ENCODE results near the gene SLC39A8. TPM values are rescaled to one million over a fixed set of nuclear protein-coding genes. Genes with fewer than 3 reads are reported as not detected.

The SLC39A8 gene
- total and polyA plus RNA-seq, 4 donors = 179 to 314 (median 235) TPM

DNA sequence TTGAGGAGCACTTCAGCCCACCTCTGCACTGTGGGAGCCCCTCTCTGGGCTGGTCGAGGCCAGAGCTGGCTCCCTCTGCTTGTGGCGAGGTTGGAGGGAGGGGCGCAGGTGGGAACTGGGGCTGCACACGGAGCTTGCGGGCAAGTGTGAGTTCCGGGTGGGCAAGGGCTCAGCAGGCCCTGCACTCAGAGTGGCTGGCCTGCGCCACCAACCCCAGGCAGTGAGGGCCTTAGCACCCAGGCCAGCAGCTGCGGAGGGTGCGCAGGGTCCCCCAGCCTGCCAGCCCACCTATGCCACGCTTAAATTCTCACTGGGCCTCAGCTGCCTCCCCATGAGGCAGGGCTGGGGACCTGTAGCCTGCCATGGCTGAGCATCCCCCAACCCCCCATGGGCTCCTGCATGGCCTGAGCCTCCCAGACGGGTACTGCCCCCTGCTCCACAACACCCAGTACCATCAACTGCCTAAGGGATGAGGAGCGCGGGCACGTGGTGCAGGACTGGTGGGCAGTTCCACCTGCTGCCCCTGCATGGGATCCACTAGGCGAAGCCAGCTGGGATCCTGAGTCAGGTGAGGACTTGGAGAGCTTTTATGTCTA lies 110.9 kb downstream of the SLC39A8 start:
- TF ChIP-seq, protein P1, sequence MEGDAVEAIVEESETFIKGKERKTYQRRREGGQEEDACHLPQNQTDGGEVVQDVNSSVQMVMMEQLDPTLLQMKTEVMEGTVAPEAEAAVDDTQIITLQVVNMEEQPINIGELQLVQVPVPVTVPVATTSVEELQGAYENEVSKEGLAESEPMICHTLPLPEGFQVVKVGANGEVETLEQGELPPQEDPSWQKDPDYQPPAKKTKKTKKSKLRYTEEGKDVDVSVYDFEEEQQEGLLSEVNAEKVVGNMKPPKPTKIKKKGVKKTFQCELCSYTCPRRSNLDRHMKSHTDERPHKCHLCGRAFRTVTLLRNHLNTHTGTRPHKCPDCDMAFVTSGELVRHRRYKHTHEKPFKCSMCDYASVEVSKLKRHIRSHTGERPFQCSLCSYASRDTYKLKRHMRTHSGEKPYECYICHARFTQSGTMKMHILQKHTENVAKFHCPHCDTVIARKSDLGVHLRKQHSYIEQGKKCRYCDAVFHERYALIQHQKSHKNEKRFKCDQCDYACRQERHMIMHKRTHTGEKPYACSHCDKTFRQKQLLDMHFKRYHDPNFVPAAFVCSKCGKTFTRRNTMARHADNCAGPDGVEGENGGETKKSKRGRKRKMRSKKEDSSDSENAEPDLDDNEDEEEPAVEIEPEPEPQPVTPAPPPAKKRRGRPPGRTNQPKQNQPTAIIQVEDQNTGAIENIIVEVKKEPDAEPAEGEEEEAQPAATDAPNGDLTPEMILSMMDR (IDR thresholded peaks at IDR 0.05; ENCODE audit: control extremely low read depth, extremely low read depth) = no peak
- Histone ChIP-seq H3K4me1 (ENCODE audit: control insufficient read depth in 5 of 5, insufficient read depth in 5 of 5, low read length in 5 of 5) (no peaks in the 10 kb centered on the region), H3K36me3 (ENCODE audit: control insufficient read depth in 4 of 4, insufficient read depth in 4 of 4, low read length in 4 of 4) (no peaks in the 10 kb centered on the region), H3K9ac (ENCODE audit: insufficient read depth in 1 of 2, low read length in 2 of 2) (no peak overlapping the region), H3K27ac (ENCODE audit: low read depth in 1 of 2, low read length in 1 of 2) (no peak overlapping the region), H3K27me3 (ENCODE audit: control insufficient read depth in 3 of 3, insufficient read depth in 3 of 3, low read length in 2 of 3) (no peaks in the 10 kb centered on the region), H3K4me3 (no peak overlapping the region), H3K9me3 (ENCODE audit: control insufficient read depth in 4 of 4, insufficient read depth in 3 of 4, low read length in 3 of 4) (peaks cover 0 to 4% (median 0%) of the 10 kb centered on the region in 4 donors)
- no peak for DNase-seq
- 93 to 97% methylated on average over 14 to 15 of the region's 15 CpGs for WGBS, 2 donors
- no peak for ATAC-seq (ENCODE audit: insufficient read depth, low FRiP score)

DNA sequence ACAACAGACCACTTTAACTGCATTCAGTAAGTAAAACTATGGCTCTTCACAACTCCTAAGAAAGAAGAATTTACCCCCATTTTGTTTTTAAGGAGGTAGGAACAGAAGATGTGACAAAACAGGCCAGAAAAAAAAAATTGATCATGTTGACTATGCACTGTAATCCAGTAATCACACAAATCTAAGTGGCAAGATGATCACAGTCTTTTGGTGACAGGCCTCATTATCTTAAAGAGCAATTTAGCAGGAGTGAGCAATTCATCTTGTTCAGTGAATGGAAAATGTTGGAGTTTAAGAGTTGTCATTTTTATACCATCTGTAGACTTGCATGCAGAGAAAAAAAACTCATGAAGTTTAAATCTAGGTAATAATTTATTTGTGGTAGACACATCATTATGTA lies 115.1 kb downstream of the SLC39A8 start:
- TF ChIP-seq, protein P1 (IDR thresholded peaks at IDR 0.05; ENCODE audit: control extremely low read depth, extremely low read depth) = no peak
- Histone ChIP-seq H3K4me1 (ENCODE audit: control insufficient read depth in 5 of 5, insufficient read depth in 5 of 5, low read length in 5 of 5) (no peaks in the 10 kb centered on the region), H3K27me3 (ENCODE audit: control insufficient read depth in 3 of 3, insufficient read depth in 3 of 3, low read length in 2 of 3) (no peaks in the 10 kb centered on the region), H3K27ac (ENCODE audit: low read depth in 1 of 2, low read length in 1 of 2) (no peak overlapping the region), H3K9me3 (ENCODE audit: control insufficient read depth in 4 of 4, insufficient read depth in 3 of 4, low read length in 3 of 4) (peaks cover 0 to 4% (median 0%) of the 10 kb centered on the region in 4 donors), H3K36me3 (ENCODE audit: control insufficient read depth in 4 of 4, insufficient read depth in 4 of 4, low read length in 4 of 4) (no peaks in the 10 kb centered on the region), H3K9ac (ENCODE audit: insufficient read depth in 1 of 2, low read length in 2 of 2) (no peak overlapping the region), H3K4me3 (no peak overlapping the region)
- no peak for ATAC-seq (ENCODE audit: insufficient read depth, low FRiP score)
- no peak for DNase-seq

GRCh38 chr4:102227388-102227787 lies 117.9 kb downstream of the SLC39A8 start:
- Histone ChIP-seq H3K27ac (ENCODE audit: low read depth in 1 of 2, low read length in 1 of 2) (no peak overlapping the region), H3K9ac (ENCODE audit: insufficient read depth in 1 of 2, low read length in 2 of 2) (no peak overlapping the region), H3K36me3 (ENCODE audit: control insufficient read depth in 4 of 4, insufficient read depth in 4 of 4, low read length in 4 of 4) (no peaks in the 10 kb centered on the region), H3K9me3 (ENCODE audit: control insufficient read depth in 4 of 4, insufficient read depth in 3 of 4, low read length in 3 of 4) (no peaks in the 10 kb centered on the region), H3K4me1 (ENCODE audit: control insufficient read depth in 5 of 5, insufficient read depth in 5 of 5, low read length in 5 of 5) (no peaks in the 10 kb centered on the region), H3K27me3 (ENCODE audit: control insufficient read depth in 3 of 3, insufficient read depth in 3 of 3, low read length in 2 of 3) (no peaks in the 10 kb centered on the region), H3K4me3 (no peak overlapping the region)
- WGBS, 2 donors = 47 to 97% methylated on average over 1 of the region's 1 CpG
- no peak for ATAC-seq (ENCODE audit: insufficient read depth, low FRiP score)
- TF ChIP-seq, protein P1 (IDR thresholded peaks at IDR 0.05; ENCODE audit: control extremely low read depth, extremely low read depth) = no peak
- DNase-seq = no peak

DNA sequence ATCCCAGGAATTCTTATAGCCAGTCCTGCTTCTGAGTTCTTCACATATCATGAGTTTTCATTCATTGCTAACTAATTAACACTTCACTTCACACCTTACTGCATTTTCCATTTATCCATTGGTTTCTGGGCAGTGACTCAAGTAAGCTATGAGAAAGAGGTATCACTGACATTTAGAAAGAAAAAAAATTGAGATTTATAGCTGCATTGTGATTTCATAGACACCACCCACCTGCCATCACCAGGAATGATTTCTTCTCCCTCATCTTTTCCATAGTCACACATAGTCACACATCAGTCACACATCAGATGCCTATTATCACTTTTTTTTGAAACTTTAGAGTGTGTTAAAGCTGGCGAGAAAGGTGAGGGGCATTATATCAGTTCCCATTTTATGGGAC lies 121.8 kb downstream of the SLC39A8 start:
- no peak for ATAC-seq (ENCODE audit: insufficient read depth, low FRiP score)
- Histone ChIP-seq H3K27ac (ENCODE audit: low read depth in 1 of 2, low read length in 1 of 2) (no peak overlapping the region), H3K4me3 (no peak overlapping the region), H3K4me1 (ENCODE audit: control insufficient read depth in 5 of 5, insufficient read depth in 5 of 5, low read length in 5 of 5) (no peaks in the 10 kb centered on the region), H3K27me3 (ENCODE audit: control insufficient read depth in 3 of 3, insufficient read depth in 3 of 3, low read length in 2 of 3) (no peaks in the 10 kb centered on the region), H3K9me3 (ENCODE audit: control insufficient read depth in 4 of 4, insufficient read depth in 3 of 4, low read length in 3 of 4) (no peaks in the 10 kb centered on the region), H3K36me3 (ENCODE audit: control insufficient read depth in 4 of 4, insufficient read depth in 4 of 4, low read length in 4 of 4) (no peaks in the 10 kb centered on the region), H3K9ac (ENCODE audit: insufficient read depth in 1 of 2, low read length in 2 of 2) (no peak overlapping the region)
- no peak for DNase-seq
- 87 to 96% methylated on average over 1 of the region's 1 CpG for WGBS, 2 donors
- TF ChIP-seq, protein P1 (IDR thresholded peaks at IDR 0.05; ENCODE audit: control extremely low read depth, extremely low read depth) = no peak
